Liver (tissue), 9 donors: ENCODE data around the gene TENM3. TPM values are rescaled to one million over a fixed set of nuclear protein-coding genes. Genes with fewer than 3 reads are reported as not detected.

Experiments
- DNase-seq: peaks from one replicate; pipeline ENCODE4 v3.0.0-alpha.2; 2017; ENCODE audit warnings: low spot score
- H3K27ac ChIP-seq, 2 donors: one replicate each; pipeline ENCODE4 v1.7.0; 2013; ENCODE audit warnings: inconsistent platforms in 2 of 2, low read length in 2 of 2, control low read depth in 1 of 2, low read depth in 1 of 2, mild to moderate bottlenecking in 1 of 2
- H3K27me3 ChIP-seq, 4 donors: one replicate each; pipeline versions ENCODE4 v1.6.1 to v1.7.0; 2013; ENCODE audit warnings: low read length in 3 of 4, inconsistent platforms in 1 of 4, mild to moderate bottlenecking in 1 of 4, moderate library complexity in 1 of 4; ENCODE audit not compliant: control insufficient read depth in 4 of 4, insufficient read depth in 4 of 4
- H3K36me3 ChIP-seq, 4 donors: one replicate each; pipeline versions ENCODE4 v1.6.1 to v1.7.0; 2013; ENCODE audit warnings: low read length in 3 of 4, mild to moderate bottlenecking in 3 of 4, low read depth in 1 of 4, moderate library complexity in 1 of 4; ENCODE audit not compliant: control insufficient read depth in 4 of 4, insufficient read depth in 3 of 4
- H3K4me1 ChIP-seq, 4 donors: one replicate each; pipeline versions ENCODE4 v1.6.1 to v1.7.0; 2013; ENCODE audit warnings: low read length in 3 of 4, mild to moderate bottlenecking in 3 of 4, moderate library complexity in 1 of 4; ENCODE audit not compliant: control insufficient read depth in 4 of 4, insufficient read depth in 4 of 4
- H3K4me3 ChIP-seq, 3 donors: one replicate each; pipeline versions ENCODE4 v1.6.1 to v1.7.0; 2013; ENCODE audit warnings: low read length in 3 of 3, control low read depth in 1 of 3, low read depth in 1 of 3, mild to moderate bottlenecking in 1 of 3
- H3K9ac ChIP-seq, 2 donors: one replicate each; pipeline ENCODE4 v1.7.0; 2013; ENCODE audit warnings: low read length in 2 of 2, mild to moderate bottlenecking in 2 of 2, moderate library complexity in 2 of 2, control low read depth in 1 of 2, low read depth in 1 of 2
- H3K9me3 ChIP-seq, 4 donors: one replicate each; pipeline versions ENCODE4 v1.6.1 to v1.7.0; 2013; ENCODE audit warnings: low read length in 3 of 4; ENCODE audit not compliant: control insufficient read depth in 4 of 4
- ATF3 ChIP-seq: IDR thresholded peaks from 2 replicates; pipeline ENCODE4 v1.6.1; 2016; ENCODE audit warnings: antibody characterized with exemption
- CTCF ChIP-seq: fragments of 150-350 bp; IDR thresholded peaks from 2 replicates; pipeline ENCODE4 v1.5.1; 2017; ENCODE audit warnings: improper control_type of control experiment, low read depth, low read length; ENCODE audit not compliant: missing input control
- EGR1 ChIP-seq, 2 donors: IDR thresholded peaks; 2 replicates each; pipeline ENCODE4 v1.6.1; 2016 to 2018; ENCODE audit warnings: antibody characterized with exemption in 2 of 2, low read depth in 2 of 2
- FOXA1 ChIP-seq: IDR thresholded peaks from 2 replicates; pipeline ENCODE4 v1.6.1; 2016; ENCODE audit warnings: antibody characterized with exemption
- FOXA2 ChIP-seq: IDR thresholded peaks from 2 replicates; pipeline ENCODE4 v1.6.1; 2016; ENCODE audit warnings: antibody characterized with exemption
- GABPA ChIP-seq, 2 donors: IDR thresholded peaks in 1 of 2; conservative IDR thresholded peaks in 1 of 2; 2 replicates each; pipeline ENCODE4 v1.6.1; 2016; ENCODE audit warnings: antibody characterized with exemption in 2 of 2, mild to moderate bottlenecking in 1 of 2, moderate library complexity in 1 of 2
- HNF4A ChIP-seq, 2 donors: conservative IDR thresholded peaks; 2 replicates each; pipeline ENCODE4 v1.6.1; 2016; ENCODE audit warnings: antibody characterized with exemption in 2 of 2, mild to moderate bottlenecking in 2 of 2
- HNF4G ChIP-seq: IDR thresholded peaks from 2 replicates; pipeline ENCODE4 v1.6.1; 2016; ENCODE audit warnings: antibody characterized with exemption
- JUND ChIP-seq, 2 donors: IDR thresholded peaks; 2 replicates each; pipeline ENCODE4 v1.6.1; 2016; ENCODE audit warnings: antibody characterized with exemption in 2 of 2
- MAX ChIP-seq: IDR thresholded peaks from 2 replicates; pipeline ENCODE4 v1.6.1; 2016; ENCODE audit warnings: antibody characterized with exemption
- NR2F2 ChIP-seq: IDR thresholded peaks from 2 replicates; pipeline ENCODE4 v1.6.1; 2016; ENCODE audit warnings: antibody characterized with exemption
- RAD21 ChIP-seq, 2 donors: IDR thresholded peaks; 2 replicates each; pipeline ENCODE4 v1.6.1; 2016; ENCODE audit warnings: antibody characterized with exemption in 2 of 2, mild to moderate bottlenecking in 2 of 2
- REST ChIP-seq: IDR thresholded peaks from 2 replicates; pipeline ENCODE4 v1.6.1; 2016; ENCODE audit warnings: antibody characterized with exemption, mild to moderate bottlenecking
- RXRA ChIP-seq, 2 donors: IDR thresholded peaks; 2 replicates each; pipeline ENCODE4 v1.6.1; 2017 to 2018; ENCODE audit warnings: antibody characterized with exemption in 2 of 2, mild to moderate bottlenecking in 1 of 2
- SP1 ChIP-seq: IDR thresholded peaks from 2 replicates; pipeline ENCODE4 v1.6.1; 2018; ENCODE audit warnings: antibody characterized with exemption, mild to moderate bottlenecking
- TAF1 ChIP-seq: conservative IDR thresholded peaks from 2 replicates; pipeline ENCODE4 v1.6.1; 2016; ENCODE audit warnings: antibody characterized with exemption, mild to moderate bottlenecking
- YY1 ChIP-seq: IDR thresholded peaks from 2 replicates; pipeline ENCODE4 v1.6.1; 2016; ENCODE audit warnings: antibody characterized with exemption, mild to moderate bottlenecking
- ZBTB33 ChIP-seq: IDR thresholded peaks from 2 replicates; pipeline ENCODE4 v1.6.1; 2016; ENCODE audit warnings: antibody characterized with exemption
- WGBS: extraction: QIAGEN DNeasy Blood & Tissue Kit; methylation state at CpG from one replicate; pipeline ENCODE4 v1.1.7; 2013; 5-methylcytosine and 5-hydroxymethylcytosine counted together
- polyA plus RNA-seq, 2 donors: library from polyadenylated mRNA; stranded (reverse) in 1 of 2; unstranded in 1 of 2; fragments of 200-250 nt in 1 of 2; fragments of >200 nt in 1 of 2; fragmentation: Nextera tagmentation in 1 of 2; extraction: Ambion mirVana in 1 of 2; gene quantifications; one replicate each; pipeline versions ENCODE4 v1.2.1 to v1.2.3, GENCODE V29; 2013 to 2015
- total RNA-seq, 2 donors: library from RNA; depleted of rRNA; stranded (reverse); fragments of >200 nt; gene quantifications; one replicate each; pipeline ENCODE4 v1.2.3, GENCODE V29; 2014
- donor health status: healthy.
- donor health status: healthy.
- donor health status: healthy.
- donor health status: healthy.
- donor health status: healthy.

The TENM3 gene
- total and polyA plus RNA-seq, 4 donors = 0.32 to 16.8 (median 0.70) TPM

- Histone ChIP-seq H3K4me3 (no peak overlapping the region), H3K27ac (no peak overlapping the region), H3K4me1 (peaks cover 7 to 37% (median 28%) of the 10 kb centered on the region in 4 donors), H3K9ac (no peak overlapping the region), H3K36me3 (no peaks in the 10 kb centered on the region), H3K27me3 (no peaks in the 10 kb centered on the region), H3K9me3 (no peaks in the 10 kb centered on the region)
- TF ChIP-seq JUND (IDR thresholded peaks at IDR 0.05) = peak; percentile 14 to 77
- TF ChIP-seq RAD21 (IDR thresholded peaks at IDR 0.05) = peak; percentile 42 to 45
- TF ChIP-seq FOXA1 = peak; percentile 85
- TF ChIP-seq REST = no peak
- TF ChIP-seq CTCF = no peak
- no peak for TF ChIP-seq TAF1
- no peak for TF ChIP-seq GABPA (IDR thresholded peaks at IDR 0.05 in 1 of 2, conservative IDR thresholded peaks at IDR 0.05 in 1 of 2)
- no peak for TF ChIP-seq NR2F2
- TF ChIP-seq YY1 = peak; percentile 46
- TF ChIP-seq MAX = peak; percentile 66
- TF ChIP-seq ZBTB33 = peak; percentile 26
- TF ChIP-seq HNF4G = no peak
- peak; percentile 45 for TF ChIP-seq SP1
- TF ChIP-seq EGR1 (IDR thresholded peaks at IDR 0.05; ENCODE audit: low read depth in 2 of 2) = no peak
- peak; percentile 95 for TF ChIP-seq FOXA2
- peak; percentile 66 to 74 for TF ChIP-seq RXRA (IDR thresholded peaks at IDR 0.05)
- no peak for TF ChIP-seq ATF3
- TF ChIP-seq HNF4A (conservative IDR thresholded peaks at IDR 0.05) = peak; percentile 60 to 73
- DNase-seq = no peak
- 30% methylated on average over 5 of the region's 5 CpGs for WGBS
These were observed 105.7 kb downstream of the TENM3 start for GRCh38 chr4:182348779-182349326.
